GM03348 (cell line): ENCODE data around the gene DUS2.
A peak's percentile ranks its signal among the peaks of the same experiment; 100 is the strongest.

Experiments used
- DNase-seq: peaks from one replicate; pipeline ENCODE4 v3.0.0; 2012; ENCODE audit warnings: low spot score

DUS2 gene

GRCh38 chr16:68077866-68078700, 55.0 kb downstream of the DUS2 start:
- no peak for DNase-seq

GRCh38 chr16:68078701-68079375, 55.8 kb downstream of the DUS2 start:
- DNase-seq: no peak

GRCh38 chr16:68079376-68079625, 56.2 kb downstream of the DUS2 start:
- DNase-seq: no peak

- DNase-seq: no peak
These were observed 56.7 kb downstream of the DUS2 start for GRCh38 chr16:68079626-68080344.

- no peak for DNase-seq
These were observed 59.0 kb downstream of the DUS2 start for GRCh38 chr16:68081861-68082628.

GRCh38 chr16:68082629-68083238, 59.6 kb downstream of the DUS2 start:
- DNase-seq: no peak

GRCh38 chr16:68083239-68083781, 60.2 kb downstream of the DUS2 start:
- DNase-seq: no peak

- peak; percentile 54 for DNase-seq
These were observed 60.9 kb downstream of the DUS2 start for GRCh38 chr16:68083861-68084503.

GRCh38 chr16:68084504-68085258, 61.6 kb downstream of the DUS2 start:
- DNase-seq: peak; percentile 81

GRCh38 chr16:68085259-68086071, 62.4 kb downstream of the DUS2 start, which contains the start of gene NFATC3:
TSS of gene NFATC3 (plus strand) at chr16:68085370. CDS start at chr16:68085682, 312 bp downstream.
- DNase-seq: peak; percentile 98

GRCh38 chr16:68086336-68086841, 63.3 kb downstream of the DUS2 start:
- DNase-seq: peak; percentile 42

GRCh38 chr16:68086860-68087268, 63.8 kb downstream of the DUS2 start:
- no peak for DNase-seq

GRCh38 chr16:68087688-68088087, 64.6 kb downstream of the DUS2 start:
- DNase-seq: no peak

GRCh38 chr16:68088130-68088972, 65.3 kb downstream of the DUS2 start:
- DNase-seq: no peak

GRCh38 chr16:68089067-68089466, 66.0 kb downstream of the DUS2 start:
- no peak for DNase-seq

GRCh38 chr16:68090130-68090529, 67.0 kb downstream of the DUS2 start:
- no peak for DNase-seq

GRCh38 chr16:68090533-68090932, 67.4 kb downstream of the DUS2 start:
- DNase-seq: no peak
